ENCODE data around the gene S1PR2.

The S1PR2 gene

DNA sequence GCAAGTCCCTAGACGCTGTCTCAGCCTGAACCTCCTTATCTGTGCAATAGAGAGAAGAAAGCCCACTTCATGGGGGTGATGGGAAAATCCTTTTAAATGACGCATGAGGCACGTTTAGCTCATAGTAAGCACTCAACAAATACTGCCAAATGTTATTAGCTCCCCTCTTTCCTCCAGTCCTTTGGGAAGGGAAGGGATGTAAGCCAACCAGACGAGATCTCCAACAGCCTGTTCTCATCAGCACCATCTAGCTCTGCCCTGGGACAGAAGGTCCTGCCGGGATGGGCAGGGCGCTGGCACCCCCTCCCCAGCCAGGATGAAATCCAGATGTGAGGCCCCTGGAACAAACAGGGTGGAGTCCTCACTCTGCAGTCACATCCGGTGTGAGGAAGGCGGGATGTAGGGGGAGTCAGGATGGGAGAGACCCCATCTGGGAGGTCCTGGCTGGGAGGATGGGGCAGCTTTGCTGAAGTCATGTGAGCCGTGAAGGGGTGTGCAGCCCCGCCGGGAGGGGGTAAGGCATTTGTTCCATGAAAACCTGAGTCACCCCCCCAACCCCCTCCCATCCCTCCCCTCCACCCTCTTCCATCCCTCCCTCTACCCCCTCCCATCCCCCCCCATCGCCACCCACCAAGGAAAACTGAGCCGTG, 4.6 kb downstream of the S1PR2 start:
- H3K4me1 ChIP-seq (ENCODE audit: control insufficient read depth in 1 of 2, insufficient read depth in 2 of 2, low read length in 2 of 2) = peaks cover 0 to 22% of the 10 kb centered on the region in 2 donors
- no peaks in the 10 kb centered on the region for H3K9me3 ChIP-seq (ENCODE audit: control insufficient read depth in 1 of 2, low read length in 2 of 2)
- peak overlapping the region; percentile 68 for H3K27ac ChIP-seq (ENCODE audit: low read depth, low read length)
- H3K36me3 ChIP-seq (ENCODE audit: control insufficient read depth in 1 of 2, insufficient read depth in 2 of 2, low read length in 2 of 2) = peaks cover 0 to 6% of the 10 kb centered on the region in 2 donors
- H3K9ac ChIP-seq (ENCODE audit: low read depth in 1 of 2, low read length in 2 of 2) = no peak overlapping the region
- no peaks in the 10 kb centered on the region for H3K27me3 ChIP-seq (ENCODE audit: control insufficient read depth in 1 of 2, insufficient read depth in 2 of 2, low read length in 2 of 2)
- no peak overlapping the region for H3K4me3 ChIP-seq (ENCODE audit: low read depth in 1 of 2, low read length in 2 of 2)

DNA sequence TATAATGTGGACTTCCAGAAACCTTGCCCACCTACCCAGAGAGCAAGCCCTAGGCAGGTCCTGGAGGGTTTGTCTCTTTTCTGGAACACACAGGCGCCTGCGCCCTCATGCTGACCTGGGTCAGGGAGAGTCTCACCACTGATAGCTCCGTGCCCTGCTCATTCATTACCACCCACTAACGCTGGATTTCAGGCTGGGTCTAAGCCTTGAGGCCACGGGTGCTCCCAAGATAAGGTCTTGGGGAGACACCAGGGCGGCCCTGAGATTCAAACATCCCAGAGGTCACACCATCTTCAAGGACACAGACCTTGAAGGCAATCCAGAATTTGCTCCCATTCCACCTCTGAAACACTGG, 5.1 kb downstream of the S1PR2 start:
- Histone ChIP-seq H3K27me3 (ENCODE audit: control insufficient read depth in 1 of 2, insufficient read depth in 2 of 2, low read length in 2 of 2) (no peaks in the 10 kb centered on the region), H3K27ac (ENCODE audit: low read depth, low read length) (peak overlapping the region; percentile 68), H3K36me3 (ENCODE audit: control insufficient read depth in 1 of 2, insufficient read depth in 2 of 2, low read length in 2 of 2) (peaks cover 0 to 6% of the 10 kb centered on the region in 2 donors), H3K9ac (ENCODE audit: low read depth in 1 of 2, low read length in 2 of 2) (no peak overlapping the region), H3K9me3 (ENCODE audit: control insufficient read depth in 1 of 2, low read length in 2 of 2) (no peaks in the 10 kb centered on the region), H3K4me1 (ENCODE audit: control insufficient read depth in 1 of 2, insufficient read depth in 2 of 2, low read length in 2 of 2) (peaks cover 0 to 22% of the 10 kb centered on the region in 2 donors), H3K4me3 (ENCODE audit: low read depth in 1 of 2, low read length in 2 of 2) (no peak overlapping the region)

DNA sequence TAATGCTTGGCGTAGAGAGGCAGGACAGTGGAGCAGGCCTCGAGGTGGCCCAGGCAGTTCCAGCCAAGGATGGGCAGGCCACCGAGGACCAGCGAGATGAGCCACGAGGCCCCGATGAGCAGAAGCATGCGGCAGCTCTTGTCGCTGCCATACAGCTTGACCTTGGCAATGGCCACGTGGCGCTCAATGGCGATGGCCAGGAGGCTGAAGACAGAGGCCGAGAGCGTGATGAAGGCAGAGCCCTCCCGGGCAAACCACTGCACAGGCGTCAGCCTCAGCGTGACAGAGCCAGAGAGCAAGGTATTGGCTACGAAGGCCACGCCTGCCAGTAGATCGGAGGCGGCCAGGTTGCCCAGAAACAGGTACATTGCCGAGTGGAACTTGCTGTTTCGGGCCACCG, 6.8 kb downstream of the S1PR2 start:
- Histone ChIP-seq H3K4me3 (ENCODE audit: low read depth in 1 of 2, low read length in 2 of 2) (no peak overlapping the region), H3K36me3 (ENCODE audit: control insufficient read depth in 1 of 2, insufficient read depth in 2 of 2, low read length in 2 of 2) (peaks cover 0 to 6% of the 10 kb centered on the region in 2 donors), H3K27ac (ENCODE audit: low read depth, low read length) (no peak overlapping the region), H3K9ac (ENCODE audit: low read depth in 1 of 2, low read length in 2 of 2) (no peak overlapping the region), H3K27me3 (ENCODE audit: control insufficient read depth in 1 of 2, insufficient read depth in 2 of 2, low read length in 2 of 2) (no peaks in the 10 kb centered on the region), H3K9me3 (ENCODE audit: control insufficient read depth in 1 of 2, low read length in 2 of 2) (no peaks in the 10 kb centered on the region), H3K4me1 (ENCODE audit: control insufficient read depth in 1 of 2, insufficient read depth in 2 of 2, low read length in 2 of 2) (peaks cover 0 to 8% of the 10 kb centered on the region in 2 donors)

DNA sequence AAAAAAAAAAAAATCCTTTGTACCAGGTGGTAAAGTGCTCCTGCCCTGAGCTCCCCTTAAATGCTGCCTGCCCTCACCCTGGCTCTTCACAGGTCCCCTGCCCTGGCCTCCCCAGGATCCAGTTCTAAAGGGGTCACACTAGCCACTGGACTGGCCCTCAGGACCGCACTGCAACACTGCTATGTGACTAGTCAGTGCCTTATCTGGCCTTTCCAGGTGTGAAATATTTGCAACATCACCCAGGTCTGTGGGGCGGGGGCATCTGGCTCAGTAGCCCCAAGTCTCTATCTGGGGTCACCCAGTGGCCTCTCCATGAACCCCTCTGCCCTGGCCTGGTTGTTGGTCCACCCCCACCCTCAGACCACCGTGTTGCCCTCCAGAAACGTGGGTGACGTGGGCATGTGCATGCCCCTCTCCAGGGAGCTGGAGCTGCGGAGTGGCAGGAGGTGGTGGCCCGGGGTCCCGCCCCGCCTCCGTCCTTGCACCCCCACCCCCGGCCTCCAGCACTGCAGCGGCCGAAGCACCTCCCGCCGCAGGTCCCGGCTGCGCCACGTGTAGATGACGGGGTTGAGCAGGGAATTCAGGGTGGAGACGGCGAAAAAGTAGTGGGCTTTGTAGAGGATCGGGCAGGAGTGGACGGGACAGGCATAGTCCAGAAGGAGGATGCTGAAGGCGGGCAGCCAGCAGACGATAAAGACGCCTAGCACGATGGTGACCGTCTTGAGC, 7.5 kb downstream of the S1PR2 start:
- H3K4me1 ChIP-seq (ENCODE audit: control insufficient read depth in 1 of 2, insufficient read depth in 2 of 2, low read length in 2 of 2) = peaks cover 0 to 3% of the 10 kb centered on the region in 2 donors
- no peak overlapping the region for H3K4me3 ChIP-seq (ENCODE audit: low read depth in 1 of 2, low read length in 2 of 2)
- H3K27ac ChIP-seq (ENCODE audit: low read depth, low read length) = no peak overlapping the region

DNA sequence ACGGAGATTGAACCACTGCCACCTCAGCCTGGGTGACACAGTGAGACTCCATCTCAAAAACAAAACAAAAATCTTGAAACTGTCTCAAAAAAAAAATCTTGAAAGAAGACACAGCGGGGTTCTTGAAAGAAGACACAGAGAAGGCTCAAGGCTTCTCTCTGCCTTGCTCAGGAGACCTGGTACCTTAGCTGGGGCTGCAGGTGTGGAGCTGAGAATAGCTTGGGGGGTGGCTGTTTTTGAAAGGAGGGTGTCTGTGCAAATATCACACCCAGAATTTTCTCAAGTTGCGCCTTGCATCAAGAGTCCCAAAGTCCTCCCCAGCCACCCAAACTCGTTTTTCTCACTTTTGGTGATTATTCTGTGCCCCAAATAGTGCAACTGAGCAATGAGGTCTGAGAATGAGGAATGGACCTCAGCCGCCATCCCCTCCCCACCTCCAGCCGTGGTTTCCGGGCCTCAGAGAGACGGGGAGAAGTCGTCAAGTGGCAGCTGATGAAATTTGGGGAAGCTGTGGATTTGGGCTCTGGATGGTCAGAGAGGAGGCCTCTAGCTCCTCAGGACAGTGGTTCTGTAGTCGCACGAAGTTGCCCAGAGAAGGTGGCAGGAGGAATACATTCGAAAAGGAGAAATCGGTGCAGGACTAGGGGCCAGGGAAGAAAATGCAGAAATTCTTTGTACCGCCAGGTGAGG, 8.8 kb downstream of the S1PR2 start:
- H3K27me3 ChIP-seq (ENCODE audit: control insufficient read depth in 1 of 2, insufficient read depth in 2 of 2, low read length in 2 of 2) = no peaks in the 10 kb centered on the region
- H3K4me3 ChIP-seq (ENCODE audit: low read depth in 1 of 2, low read length in 2 of 2) = no peak overlapping the region
- H3K9ac ChIP-seq (ENCODE audit: low read depth in 1 of 2, low read length in 2 of 2) = no peak overlapping the region
- no peak overlapping the region for H3K27ac ChIP-seq (ENCODE audit: low read depth, low read length)
- H3K4me1 ChIP-seq (ENCODE audit: control insufficient read depth in 1 of 2, insufficient read depth in 2 of 2, low read length in 2 of 2) = no peaks in the 10 kb centered on the region
- peaks cover 0 to 6% of the 10 kb centered on the region in 2 donors for H3K36me3 ChIP-seq (ENCODE audit: control insufficient read depth in 1 of 2, insufficient read depth in 2 of 2, low read length in 2 of 2)
- no peaks in the 10 kb centered on the region for H3K9me3 ChIP-seq (ENCODE audit: control insufficient read depth in 1 of 2, low read length in 2 of 2)

More for the DNA sequence above, 7.5 kb downstream of the S1PR2 start:
- Histone ChIP-seq H3K36me3 (ENCODE audit: control insufficient read depth in 1 of 2, insufficient read depth in 2 of 2, low read length in 2 of 2) (peaks cover 0 to 6% of the 10 kb centered on the region in 2 donors), H3K9ac (ENCODE audit: low read depth in 1 of 2, low read length in 2 of 2) (no peak overlapping the region), H3K9me3 (ENCODE audit: control insufficient read depth in 1 of 2, low read length in 2 of 2) (no peaks in the 10 kb centered on the region), H3K27me3 (ENCODE audit: control insufficient read depth in 1 of 2, insufficient read depth in 2 of 2, low read length in 2 of 2) (no peaks in the 10 kb centered on the region)

DNA sequence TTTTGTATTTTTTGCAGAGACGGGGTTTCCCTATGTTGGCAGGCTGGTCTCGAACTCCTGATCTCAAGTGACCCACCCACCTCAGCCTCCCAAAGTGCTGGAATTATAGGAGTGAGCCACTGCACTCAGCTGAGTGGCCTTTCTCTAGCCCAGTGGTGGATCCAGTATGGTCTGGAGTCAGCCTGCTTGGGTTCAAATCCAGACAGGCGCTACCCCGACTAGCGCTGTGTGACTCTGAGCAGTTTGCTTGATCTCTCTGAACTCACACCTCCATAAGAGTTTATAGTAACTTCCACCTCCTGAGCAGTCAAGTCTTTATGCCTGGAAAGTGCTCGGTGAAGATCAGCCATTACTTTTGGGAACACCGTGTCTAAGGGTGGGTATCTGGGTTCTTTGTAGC, 10.4 kb downstream of the S1PR2 start:
- Histone ChIP-seq H3K27ac (ENCODE audit: low read depth, low read length) (no peak overlapping the region), H3K27me3 (ENCODE audit: control insufficient read depth in 1 of 2, insufficient read depth in 2 of 2, low read length in 2 of 2) (no peaks in the 10 kb centered on the region), H3K36me3 (ENCODE audit: control insufficient read depth in 1 of 2, insufficient read depth in 2 of 2, low read length in 2 of 2) (peaks cover 0 to 6% of the 10 kb centered on the region in 2 donors), H3K4me3 (ENCODE audit: low read depth in 1 of 2, low read length in 2 of 2) (no peak overlapping the region), H3K9ac (ENCODE audit: low read depth in 1 of 2, low read length in 2 of 2) (no peak overlapping the region), H3K4me1 (ENCODE audit: control insufficient read depth in 1 of 2, insufficient read depth in 2 of 2, low read length in 2 of 2) (no peaks in the 10 kb centered on the region), H3K9me3 (ENCODE audit: control insufficient read depth in 1 of 2, low read length in 2 of 2) (no peaks in the 10 kb centered on the region)

DNA sequence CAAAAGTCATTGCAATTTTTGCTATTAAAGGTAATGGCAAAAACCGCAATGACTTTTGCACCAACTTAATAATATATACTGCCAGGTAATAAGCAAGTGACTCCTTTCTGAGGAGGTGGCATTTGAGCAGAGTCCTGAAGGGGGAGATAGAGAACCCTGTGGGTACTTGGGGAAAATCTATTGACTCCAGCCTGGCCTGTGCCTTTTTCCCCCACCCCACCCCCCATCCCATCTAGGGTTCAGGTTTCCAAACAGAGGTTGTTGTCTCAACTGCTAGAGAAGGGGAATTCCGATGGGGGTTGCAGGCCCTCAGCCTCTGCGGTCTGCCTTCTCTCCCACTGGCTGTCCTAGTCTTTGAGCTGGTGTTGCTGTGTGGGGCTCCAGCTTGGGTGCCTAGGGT, 11.5 kb downstream of the S1PR2 start:
- peaks cover 0 to 6% of the 10 kb centered on the region in 2 donors for H3K36me3 ChIP-seq (ENCODE audit: control insufficient read depth in 1 of 2, insufficient read depth in 2 of 2, low read length in 2 of 2)
- H3K9me3 ChIP-seq (ENCODE audit: control insufficient read depth in 1 of 2, low read length in 2 of 2) = no peaks in the 10 kb centered on the region
- H3K9ac ChIP-seq (ENCODE audit: low read depth in 1 of 2, low read length in 2 of 2) = no peak overlapping the region
- H3K27me3 ChIP-seq (ENCODE audit: control insufficient read depth in 1 of 2, insufficient read depth in 2 of 2, low read length in 2 of 2) = no peaks in the 10 kb centered on the region
- no peak overlapping the region for H3K27ac ChIP-seq (ENCODE audit: low read depth, low read length)
- H3K4me1 ChIP-seq (ENCODE audit: control insufficient read depth in 1 of 2, insufficient read depth in 2 of 2, low read length in 2 of 2) = no peaks in the 10 kb centered on the region
- no peak overlapping the region for H3K4me3 ChIP-seq (ENCODE audit: low read depth in 1 of 2, low read length in 2 of 2)

DNA sequence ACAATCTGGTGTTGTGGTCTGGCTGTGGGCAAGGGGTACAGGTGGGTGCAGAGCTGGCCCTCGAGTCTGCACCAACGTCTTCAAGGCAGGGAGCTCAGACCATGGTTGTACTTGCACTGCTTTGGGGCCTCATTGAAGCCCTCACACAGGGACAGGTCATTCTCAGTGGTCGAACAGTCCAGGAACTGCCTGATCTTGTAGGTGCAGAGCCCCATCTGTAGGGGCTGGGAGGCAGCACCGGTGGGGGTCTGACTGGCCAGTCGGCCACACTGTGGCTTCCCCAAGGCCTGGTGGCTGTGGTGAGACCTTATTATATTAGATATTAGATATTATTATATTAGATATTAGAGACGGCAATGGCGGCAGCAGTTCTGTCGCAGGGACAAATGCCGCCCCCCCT, 14.0 kb downstream of the S1PR2 start:
- no peak overlapping the region for H3K9ac ChIP-seq (ENCODE audit: low read depth in 1 of 2, low read length in 2 of 2)
- no peaks in the 10 kb centered on the region for H3K36me3 ChIP-seq (ENCODE audit: control insufficient read depth in 1 of 2, insufficient read depth in 2 of 2, low read length in 2 of 2)
- H3K27ac ChIP-seq (ENCODE audit: low read depth, low read length) = no peak overlapping the region
- no peak overlapping the region for H3K4me3 ChIP-seq (ENCODE audit: low read depth in 1 of 2, low read length in 2 of 2)
- no peaks in the 10 kb centered on the region for H3K9me3 ChIP-seq (ENCODE audit: control insufficient read depth in 1 of 2, low read length in 2 of 2)
- no peaks in the 10 kb centered on the region for H3K27me3 ChIP-seq (ENCODE audit: control insufficient read depth in 1 of 2, insufficient read depth in 2 of 2, low read length in 2 of 2)
- no peaks in the 10 kb centered on the region for H3K4me1 ChIP-seq (ENCODE audit: control insufficient read depth in 1 of 2, insufficient read depth in 2 of 2, low read length in 2 of 2)

DNA sequence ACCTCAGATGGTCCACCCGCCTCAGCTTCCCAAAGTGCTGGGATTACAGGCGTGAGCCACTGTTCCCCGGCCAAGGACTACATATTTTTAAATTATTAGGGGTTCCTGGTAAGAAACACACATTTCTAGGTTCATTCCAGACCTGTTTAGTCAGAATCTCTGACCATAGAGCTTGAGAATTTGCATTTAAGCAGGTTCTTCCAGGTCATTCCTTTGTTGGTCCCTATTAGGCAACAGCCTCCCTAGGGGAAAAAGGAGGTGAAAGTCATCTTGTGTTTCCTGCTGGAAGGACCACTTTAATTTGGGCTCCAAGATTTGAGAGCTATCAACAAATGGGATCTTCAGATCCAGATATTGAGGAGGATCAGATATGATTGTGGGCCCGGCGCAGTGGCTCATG, 16.3 kb downstream of the S1PR2 start:
- Histone ChIP-seq H3K27ac (ENCODE audit: low read depth, low read length) (no peak overlapping the region), H3K4me3 (ENCODE audit: low read depth in 1 of 2, low read length in 2 of 2) (no peak overlapping the region), H3K36me3 (ENCODE audit: control insufficient read depth in 1 of 2, insufficient read depth in 2 of 2, low read length in 2 of 2) (no peaks in the 10 kb centered on the region), H3K27me3 (ENCODE audit: control insufficient read depth in 1 of 2, insufficient read depth in 2 of 2, low read length in 2 of 2) (no peaks in the 10 kb centered on the region), H3K9ac (ENCODE audit: low read depth in 1 of 2, low read length in 2 of 2) (no peak overlapping the region), H3K9me3 (ENCODE audit: control insufficient read depth in 1 of 2, low read length in 2 of 2) (no peaks in the 10 kb centered on the region), H3K4me1 (ENCODE audit: control insufficient read depth in 1 of 2, insufficient read depth in 2 of 2, low read length in 2 of 2) (no peaks in the 10 kb centered on the region)

DNA sequence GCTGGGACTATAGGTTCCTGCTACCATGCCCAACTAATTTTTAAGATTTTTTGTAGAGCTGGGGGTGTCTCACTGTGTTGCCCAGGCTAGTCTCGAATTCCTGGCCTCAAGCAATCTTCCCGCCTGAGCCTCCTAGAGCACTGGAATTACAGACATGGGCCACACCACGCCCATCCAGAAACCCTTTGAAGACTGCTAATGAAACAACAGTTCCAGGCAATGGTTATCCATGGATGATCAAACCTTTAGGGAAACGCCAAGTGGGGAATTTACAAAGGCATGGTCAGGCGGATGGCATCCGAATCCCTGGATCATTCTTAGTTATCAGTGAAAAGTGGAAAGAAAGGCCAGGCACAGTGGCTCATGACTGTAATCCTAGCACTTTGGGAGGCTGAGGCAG, 19.4 kb downstream of the S1PR2 start:
- Histone ChIP-seq H3K27me3 (ENCODE audit: control insufficient read depth in 1 of 2, insufficient read depth in 2 of 2, low read length in 2 of 2) (no peaks in the 10 kb centered on the region), H3K4me1 (ENCODE audit: control insufficient read depth in 1 of 2, insufficient read depth in 2 of 2, low read length in 2 of 2) (no peaks in the 10 kb centered on the region), H3K36me3 (ENCODE audit: control insufficient read depth in 1 of 2, insufficient read depth in 2 of 2, low read length in 2 of 2) (no peaks in the 10 kb centered on the region), H3K4me3 (ENCODE audit: low read depth in 1 of 2, low read length in 2 of 2) (no peak overlapping the region), H3K9ac (ENCODE audit: low read depth in 1 of 2, low read length in 2 of 2) (no peak overlapping the region), H3K27ac (ENCODE audit: low read depth, low read length) (no peak overlapping the region), H3K9me3 (ENCODE audit: control insufficient read depth in 1 of 2, low read length in 2 of 2) (peaks cover 0 to 4% of the 10 kb centered on the region in 2 donors)

Measured in duodenal mucosa (tissue), 2 donors.